ENCODE data around the gene COQ9.

DNA sequence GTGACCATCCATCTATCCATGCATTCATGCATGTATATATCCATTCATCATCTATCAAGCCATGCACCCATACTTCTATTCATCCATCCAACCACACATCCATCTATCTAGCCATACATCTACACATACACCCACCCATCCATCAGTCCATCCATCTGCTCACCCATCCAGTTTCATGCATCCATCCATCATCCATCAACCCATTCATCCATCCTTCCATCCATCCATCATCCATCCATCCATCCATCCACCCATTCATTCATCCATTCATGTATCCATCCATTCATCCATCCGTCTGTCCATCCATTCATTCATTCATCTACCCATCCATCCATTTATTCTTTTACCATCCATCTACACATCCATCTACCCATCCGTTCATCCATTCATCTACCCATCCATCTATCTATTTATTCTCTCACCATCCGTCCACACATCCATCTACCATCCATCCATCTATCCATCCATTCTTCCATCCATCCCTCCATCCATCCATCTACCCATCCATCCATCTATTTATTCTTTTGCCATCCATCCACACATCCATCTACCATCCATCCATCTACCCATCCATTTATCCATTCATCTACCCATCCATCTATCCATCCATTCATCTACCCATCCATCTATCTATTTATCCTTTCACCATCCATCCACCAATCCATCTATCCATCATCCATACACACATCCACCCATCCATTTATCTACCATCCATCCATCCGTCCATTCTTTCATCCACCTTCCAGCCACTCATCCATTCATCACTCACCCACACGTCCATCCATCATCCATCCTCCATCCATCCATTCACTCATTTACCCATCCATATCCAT, 39.5 kb upstream of the COQ9 start:
- TF ChIP-seq, protein P1, sequence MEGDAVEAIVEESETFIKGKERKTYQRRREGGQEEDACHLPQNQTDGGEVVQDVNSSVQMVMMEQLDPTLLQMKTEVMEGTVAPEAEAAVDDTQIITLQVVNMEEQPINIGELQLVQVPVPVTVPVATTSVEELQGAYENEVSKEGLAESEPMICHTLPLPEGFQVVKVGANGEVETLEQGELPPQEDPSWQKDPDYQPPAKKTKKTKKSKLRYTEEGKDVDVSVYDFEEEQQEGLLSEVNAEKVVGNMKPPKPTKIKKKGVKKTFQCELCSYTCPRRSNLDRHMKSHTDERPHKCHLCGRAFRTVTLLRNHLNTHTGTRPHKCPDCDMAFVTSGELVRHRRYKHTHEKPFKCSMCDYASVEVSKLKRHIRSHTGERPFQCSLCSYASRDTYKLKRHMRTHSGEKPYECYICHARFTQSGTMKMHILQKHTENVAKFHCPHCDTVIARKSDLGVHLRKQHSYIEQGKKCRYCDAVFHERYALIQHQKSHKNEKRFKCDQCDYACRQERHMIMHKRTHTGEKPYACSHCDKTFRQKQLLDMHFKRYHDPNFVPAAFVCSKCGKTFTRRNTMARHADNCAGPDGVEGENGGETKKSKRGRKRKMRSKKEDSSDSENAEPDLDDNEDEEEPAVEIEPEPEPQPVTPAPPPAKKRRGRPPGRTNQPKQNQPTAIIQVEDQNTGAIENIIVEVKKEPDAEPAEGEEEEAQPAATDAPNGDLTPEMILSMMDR (tag by site-specific recombination; IDR thresholded peaks at IDR 0.05) = no peak
- no peak for TF ChIP-seq ZNF629 (tag by site-specific recombination; IDR thresholded peaks at IDR 0.05)
- TF ChIP-seq ZFP3 (tag by site-specific recombination; IDR thresholded peaks at IDR 0.05; ENCODE audit: low read depth) = no peak
- no peak for TF ChIP-seq ZNF311 (tag by site-specific recombination; IDR thresholded peaks at IDR 0.05; ENCODE audit: borderline replicate concordance)
- TF ChIP-seq, protein P2, sequence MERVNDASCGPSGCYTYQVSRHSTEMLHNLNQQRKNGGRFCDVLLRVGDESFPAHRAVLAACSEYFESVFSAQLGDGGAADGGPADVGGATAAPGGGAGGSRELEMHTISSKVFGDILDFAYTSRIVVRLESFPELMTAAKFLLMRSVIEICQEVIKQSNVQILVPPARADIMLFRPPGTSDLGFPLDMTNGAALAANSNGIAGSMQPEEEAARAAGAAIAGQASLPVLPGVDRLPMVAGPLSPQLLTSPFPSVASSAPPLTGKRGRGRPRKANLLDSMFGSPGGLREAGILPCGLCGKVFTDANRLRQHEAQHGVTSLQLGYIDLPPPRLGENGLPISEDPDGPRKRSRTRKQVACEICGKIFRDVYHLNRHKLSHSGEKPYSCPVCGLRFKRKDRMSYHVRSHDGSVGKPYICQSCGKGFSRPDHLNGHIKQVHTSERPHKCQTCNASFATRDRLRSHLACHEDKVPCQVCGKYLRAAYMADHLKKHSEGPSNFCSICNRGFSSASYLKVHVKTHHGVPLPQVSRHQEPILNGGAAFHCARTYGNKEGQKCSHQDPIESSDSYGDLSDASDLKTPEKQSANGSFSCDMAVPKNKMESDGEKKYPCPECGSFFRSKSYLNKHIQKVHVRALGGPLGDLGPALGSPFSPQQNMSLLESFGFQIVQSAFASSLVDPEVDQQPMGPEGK (tag by site-specific recombination; IDR thresholded peaks at IDR 0.05) = no peak
- TF ChIP-seq ZNF292 (tag by site-specific recombination; IDR thresholded peaks at IDR 0.05; ENCODE audit: borderline replicate concordance, low read depth) = no peak
- TF ChIP-seq BCL11A (tag by site-specific recombination; IDR thresholded peaks at IDR 0.05; ENCODE audit: low read depth) = no peak
- TF ChIP-seq, protein P3, sequence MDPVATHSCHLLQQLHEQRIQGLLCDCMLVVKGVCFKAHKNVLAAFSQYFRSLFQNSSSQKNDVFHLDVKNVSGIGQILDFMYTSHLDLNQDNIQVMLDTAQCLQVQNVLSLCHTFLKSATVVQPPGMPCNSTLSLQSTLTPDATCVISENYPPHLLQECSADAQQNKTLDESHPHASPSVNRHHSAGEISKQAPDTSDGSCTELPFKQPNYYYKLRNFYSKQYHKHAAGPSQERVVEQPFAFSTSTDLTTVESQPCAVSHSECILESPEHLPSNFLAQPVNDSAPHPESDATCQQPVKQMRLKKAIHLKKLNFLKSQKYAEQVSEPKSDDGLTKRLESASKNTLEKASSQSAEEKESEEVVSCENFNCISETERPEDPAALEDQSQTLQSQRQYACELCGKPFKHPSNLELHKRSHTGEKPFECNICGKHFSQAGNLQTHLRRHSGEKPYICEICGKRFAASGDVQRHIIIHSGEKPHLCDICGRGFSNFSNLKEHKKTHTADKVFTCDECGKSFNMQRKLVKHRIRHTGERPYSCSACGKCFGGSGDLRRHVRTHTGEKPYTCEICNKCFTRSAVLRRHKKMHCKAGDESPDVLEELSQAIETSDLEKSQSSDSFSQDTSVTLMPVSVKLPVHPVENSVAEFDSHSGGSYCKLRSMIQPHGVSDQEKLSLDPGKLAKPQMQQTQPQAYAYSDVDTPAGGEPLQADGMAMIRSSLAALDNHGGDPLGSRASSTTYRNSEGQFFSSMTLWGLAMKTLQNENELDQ (tag by site-specific recombination; IDR thresholded peaks at IDR 0.05; ENCODE audit: low read depth) = no peak
- TF ChIP-seq ZNF76 (tag by site-specific recombination; IDR thresholded peaks at IDR 0.05; ENCODE audit: borderline replicate concordance, low read depth) = no peak
- TF ChIP-seq PRDM1 (tag by site-specific recombination; IDR thresholded peaks at IDR 0.05) = no peak
- TF ChIP-seq, protein P4, sequence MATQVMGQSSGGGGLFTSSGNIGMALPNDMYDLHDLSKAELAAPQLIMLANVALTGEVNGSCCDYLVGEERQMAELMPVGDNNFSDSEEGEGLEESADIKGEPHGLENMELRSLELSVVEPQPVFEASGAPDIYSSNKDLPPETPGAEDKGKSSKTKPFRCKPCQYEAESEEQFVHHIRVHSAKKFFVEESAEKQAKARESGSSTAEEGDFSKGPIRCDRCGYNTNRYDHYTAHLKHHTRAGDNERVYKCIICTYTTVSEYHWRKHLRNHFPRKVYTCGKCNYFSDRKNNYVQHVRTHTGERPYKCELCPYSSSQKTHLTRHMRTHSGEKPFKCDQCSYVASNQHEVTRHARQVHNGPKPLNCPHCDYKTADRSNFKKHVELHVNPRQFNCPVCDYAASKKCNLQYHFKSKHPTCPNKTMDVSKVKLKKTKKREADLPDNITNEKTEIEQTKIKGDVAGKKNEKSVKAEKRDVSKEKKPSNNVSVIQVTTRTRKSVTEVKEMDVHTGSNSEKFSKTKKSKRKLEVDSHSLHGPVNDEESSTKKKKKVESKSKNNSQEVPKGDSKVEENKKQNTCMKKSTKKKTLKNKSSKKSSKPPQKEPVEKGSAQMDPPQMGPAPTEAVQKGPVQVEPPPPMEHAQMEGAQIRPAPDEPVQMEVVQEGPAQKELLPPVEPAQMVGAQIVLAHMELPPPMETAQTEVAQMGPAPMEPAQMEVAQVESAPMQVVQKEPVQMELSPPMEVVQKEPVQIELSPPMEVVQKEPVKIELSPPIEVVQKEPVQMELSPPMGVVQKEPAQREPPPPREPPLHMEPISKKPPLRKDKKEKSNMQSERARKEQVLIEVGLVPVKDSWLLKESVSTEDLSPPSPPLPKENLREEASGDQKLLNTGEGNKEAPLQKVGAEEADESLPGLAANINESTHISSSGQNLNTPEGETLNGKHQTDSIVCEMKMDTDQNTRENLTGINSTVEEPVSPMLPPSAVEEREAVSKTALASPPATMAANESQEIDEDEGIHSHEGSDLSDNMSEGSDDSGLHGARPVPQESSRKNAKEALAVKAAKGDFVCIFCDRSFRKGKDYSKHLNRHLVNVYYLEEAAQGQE (tag by site-specific recombination; IDR thresholded peaks at IDR 0.05) = no peak
- TF ChIP-seq, protein P5, sequence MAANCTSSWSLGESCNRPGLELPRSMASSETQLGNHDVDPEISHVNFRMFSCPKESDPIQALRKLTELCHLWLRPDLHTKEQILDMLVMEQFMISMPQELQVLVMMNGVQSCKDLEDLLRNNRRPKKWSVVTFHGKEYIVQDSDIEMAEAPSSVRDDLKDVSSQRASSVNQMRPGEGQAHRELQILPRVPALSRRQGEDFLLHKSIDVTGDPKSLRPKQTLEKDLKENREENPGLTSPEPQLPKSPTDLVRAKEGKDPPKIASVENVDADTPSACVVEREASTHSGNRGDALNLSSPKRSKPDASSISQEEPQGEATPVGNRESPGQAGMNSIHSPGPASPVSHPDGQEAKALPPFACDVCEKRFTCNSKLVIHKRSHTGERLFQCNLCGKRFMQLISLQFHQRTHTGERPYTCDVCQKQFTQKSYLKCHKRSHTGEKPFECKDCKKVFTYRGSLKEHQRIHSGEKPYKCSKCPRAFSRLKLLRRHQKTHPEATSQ (tag by site-specific recombination; IDR thresholded peaks at IDR 0.05) = no peak
- TF ChIP-seq ZNF121 (tag by site-specific recombination; IDR thresholded peaks at IDR 0.05) = no peak
